ENCODE data around the gene ITPRIP.

ITPRIP gene

GRCh38 chr10:104322416-104322782, 15.9 kb downstream of the ITPRIP start:
- H3K4me3 ChIP-seq (replicated peaks; ENCODE audit: low read depth, low read length) = no peak overlapping the region
- DNase-seq (ENCODE audit: extremely low read depth, low read depth) = no peak
- no peak for TF ChIP-seq CTCF (IDR thresholded peaks at IDR 0.05; ENCODE audit: low read depth, low read length, missing control alignments)

- TF ChIP-seq CTCF (IDR thresholded peaks at IDR 0.05; ENCODE audit: low read depth, low read length, missing control alignments) = no peak
- DNase-seq (ENCODE audit: extremely low read depth, low read depth) = no peak
- H3K4me3 ChIP-seq (replicated peaks; ENCODE audit: low read depth, low read length) = no peak overlapping the region
These were observed 16.4 kb downstream of the ITPRIP start for GRCh38 chr10:104321725-104322415.

GRCh38 chr10:104321226-104321625, 17.0 kb downstream of the ITPRIP start:
- no peak for DNase-seq (ENCODE audit: extremely low read depth, low read depth)
- no peak for TF ChIP-seq CTCF (IDR thresholded peaks at IDR 0.05; ENCODE audit: low read depth, low read length, missing control alignments)
- no peak overlapping the region for H3K4me3 ChIP-seq (replicated peaks; ENCODE audit: low read depth, low read length)

DNA sequence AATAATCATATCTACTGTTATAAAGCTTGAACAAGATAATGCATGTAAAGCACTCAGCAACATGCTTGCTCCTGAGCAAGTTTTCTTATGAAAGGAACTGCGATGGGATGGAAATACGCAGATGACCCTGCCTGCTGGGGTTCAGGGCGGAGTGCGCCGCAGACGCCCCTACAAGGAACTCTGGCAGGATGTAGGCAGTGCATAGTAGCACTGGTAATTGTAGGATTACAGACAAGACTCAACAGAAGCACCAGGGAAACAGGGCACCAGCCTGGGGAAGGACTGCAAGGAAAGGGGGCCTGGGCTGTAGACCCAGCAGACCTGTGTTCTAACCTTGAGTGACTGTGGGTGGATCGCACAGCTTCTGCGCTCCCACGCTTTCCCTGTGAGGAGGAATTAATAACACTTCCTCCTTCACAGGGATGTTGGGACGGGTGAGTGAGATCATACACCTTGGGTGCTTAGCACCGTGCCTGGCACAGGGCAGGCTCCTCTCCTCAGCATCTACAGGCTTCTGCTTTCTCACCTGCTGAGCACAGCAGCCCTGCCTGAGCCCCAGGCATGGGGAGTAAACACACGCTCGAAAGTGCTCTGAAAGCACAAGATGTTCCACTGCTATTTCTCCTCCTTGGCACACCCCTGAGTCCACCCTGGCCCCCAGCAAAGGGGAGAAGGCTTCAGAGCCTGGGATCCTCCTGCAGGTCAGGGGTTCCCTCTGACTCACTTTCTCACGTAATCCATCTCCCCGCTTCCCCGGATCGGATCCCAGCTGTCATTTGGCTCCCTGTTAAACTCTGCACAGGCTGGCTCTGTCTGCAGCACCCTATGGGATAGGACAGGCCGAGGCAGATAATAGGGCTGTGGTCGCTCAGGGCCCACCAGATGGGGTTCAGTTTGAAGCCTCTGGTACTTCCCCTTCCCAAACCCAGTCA, 19.2 kb downstream of the ITPRIP start:
- TF ChIP-seq CTCF (IDR thresholded peaks at IDR 0.05; ENCODE audit: low read depth, low read length, missing control alignments) = no peak
- H3K4me3 ChIP-seq (replicated peaks; ENCODE audit: low read depth, low read length) = no peak overlapping the region
- DNase-seq (ENCODE audit: extremely low read depth, low read depth) = no peak

GRCh38 chr10:104318326-104318725, 19.9 kb downstream of the ITPRIP start:
- TF ChIP-seq CTCF (IDR thresholded peaks at IDR 0.05; ENCODE audit: low read depth, low read length, missing control alignments) = no peak

DNA sequence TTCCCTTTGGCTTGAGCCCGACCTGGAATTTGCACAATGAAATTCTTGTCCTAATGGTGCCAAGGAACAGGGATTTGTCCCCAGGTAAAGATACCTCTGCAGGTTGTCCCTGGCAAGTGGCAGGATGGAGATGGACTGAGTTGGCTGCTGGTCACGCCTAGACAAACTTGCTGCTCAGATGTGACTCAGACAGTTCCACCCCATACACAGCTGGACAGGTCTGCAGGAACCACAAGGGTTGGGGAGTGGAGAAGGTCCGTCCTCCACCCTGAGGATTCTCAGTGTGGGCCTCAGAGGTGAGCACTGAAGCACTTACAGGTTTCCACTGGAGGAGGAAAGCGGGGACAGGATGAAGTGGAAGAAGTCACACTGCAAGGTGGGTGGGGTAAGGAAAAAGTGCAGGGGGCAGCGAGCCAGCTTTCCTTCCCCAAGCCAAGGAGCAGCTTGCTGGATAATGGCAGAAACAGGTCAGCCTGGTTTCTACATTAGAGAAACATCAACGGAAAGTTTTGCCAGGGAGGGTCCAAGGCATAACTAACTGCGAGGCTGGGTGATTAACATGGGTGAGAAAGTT, 20.5 kb downstream of the ITPRIP start:
- no peak for DNase-seq (ENCODE audit: extremely low read depth, low read depth)
- no peak for TF ChIP-seq CTCF (IDR thresholded peaks at IDR 0.05; ENCODE audit: low read depth, low read length, missing control alignments)
- no peak overlapping the region for H3K4me3 ChIP-seq (replicated peaks; ENCODE audit: low read depth, low read length)

More at GRCh38 chr10:104318326-104318725, 19.9 kb downstream of the ITPRIP start:
- DNase-seq (ENCODE audit: extremely low read depth, low read depth) = no peak
- no peak overlapping the region for H3K4me3 ChIP-seq (replicated peaks; ENCODE audit: low read depth, low read length)
